Measurements from ENCODE around the gene SHROOM3.

The SHROOM3 gene

GRCh38 chr4:76545226-76545884 is 110.3 kb downstream of the SHROOM3 start:
- DNase-seq: no peak

GRCh38 chr4:76546327-76546726 is 111.3 kb downstream of the SHROOM3 start:
- no peak for DNase-seq

- DNase-seq: no peak
These were observed 112.0 kb downstream of the SHROOM3 start for GRCh38 chr4:76546759-76547742.

- no peak for DNase-seq
These were observed 113.7 kb downstream of the SHROOM3 start for GRCh38 chr4:76548704-76549103.

- DNase-seq: no peak
These were observed 114.7 kb downstream of the SHROOM3 start for GRCh38 chr4:76549765-76550164.

GRCh38 chr4:76550966-76551780 is 116.1 kb downstream of the SHROOM3 start:
- DNase-seq: no peak

GRCh38 chr4:76554630-76555029 is 119.6 kb downstream of the SHROOM3 start:
- no peak for DNase-seq

GRCh38 chr4:76556452-76556851 is 121.4 kb downstream of the SHROOM3 start:
- no peak for DNase-seq

GRCh38 chr4:76558396-76559235 is 123.6 kb downstream of the SHROOM3 start:
- DNase-seq: no peak

GRCh38 chr4:76559236-76560071 is 124.4 kb downstream of the SHROOM3 start:
- no peak for DNase-seq

- no peak for DNase-seq
These were observed 127.1 kb downstream of the SHROOM3 start for GRCh38 chr4:76562161-76562560.

- no peak for DNase-seq
These were observed 127.9 kb downstream of the SHROOM3 start for GRCh38 chr4:76562836-76563453.

GRCh38 chr4:76563454-76564122 is 128.6 kb downstream of the SHROOM3 start:
- DNase-seq: no peak

GRCh38 chr4:76564123-76564915 is 129.3 kb downstream of the SHROOM3 start:
- no peak for DNase-seq

- DNase-seq: no peak
These were observed 133.2 kb downstream of the SHROOM3 start for GRCh38 chr4:76568262-76568661.

GRCh38 chr4:76569225-76569624 is 134.2 kb downstream of the SHROOM3 start:
- no peak for DNase-seq

GRCh38 chr4:76569706-76570105 is 134.7 kb downstream of the SHROOM3 start:
- no peak for DNase-seq

GRCh38 chr4:76570141-76570973 is 135.3 kb downstream of the SHROOM3 start:
- no peak for DNase-seq

All from NCI-H1092 treated with DMSO at 0.1 percent for 48 hours (cell line).